Hematopoietic multipotent progenitor cell treated with erythropoietin and hydrocortisone succinate and interleukin-3 and kit ligand, for 15 days (in vitro differentiated cells): ENCODE results near the gene PLAGL2.
"Not testable (repeated sequence)": the region's sequence is repeated elsewhere in the genome, so short reads cannot be mapped to it uniquely, and the experiment has no call there.

ENCODE experiments used
- DNase-seq: peaks from one replicate; pipeline ENCODE4 v3.0.0-alpha.2; 2015; ENCODE audit warnings: low spot score

PLAGL2 gene, protein sequence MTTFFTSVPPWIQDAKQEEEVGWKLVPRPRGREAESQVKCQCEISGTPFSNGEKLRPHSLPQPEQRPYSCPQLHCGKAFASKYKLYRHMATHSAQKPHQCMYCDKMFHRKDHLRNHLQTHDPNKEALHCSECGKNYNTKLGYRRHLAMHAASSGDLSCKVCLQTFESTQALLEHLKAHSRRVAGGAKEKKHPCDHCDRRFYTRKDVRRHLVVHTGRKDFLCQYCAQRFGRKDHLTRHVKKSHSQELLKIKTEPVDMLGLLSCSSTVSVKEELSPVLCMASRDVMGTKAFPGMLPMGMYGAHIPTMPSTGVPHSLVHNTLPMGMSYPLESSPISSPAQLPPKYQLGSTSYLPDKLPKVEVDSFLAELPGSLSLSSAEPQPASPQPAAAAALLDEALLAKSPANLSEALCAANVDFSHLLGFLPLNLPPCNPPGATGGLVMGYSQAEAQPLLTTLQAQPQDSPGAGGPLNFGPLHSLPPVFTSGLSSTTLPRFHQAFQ

DNA sequence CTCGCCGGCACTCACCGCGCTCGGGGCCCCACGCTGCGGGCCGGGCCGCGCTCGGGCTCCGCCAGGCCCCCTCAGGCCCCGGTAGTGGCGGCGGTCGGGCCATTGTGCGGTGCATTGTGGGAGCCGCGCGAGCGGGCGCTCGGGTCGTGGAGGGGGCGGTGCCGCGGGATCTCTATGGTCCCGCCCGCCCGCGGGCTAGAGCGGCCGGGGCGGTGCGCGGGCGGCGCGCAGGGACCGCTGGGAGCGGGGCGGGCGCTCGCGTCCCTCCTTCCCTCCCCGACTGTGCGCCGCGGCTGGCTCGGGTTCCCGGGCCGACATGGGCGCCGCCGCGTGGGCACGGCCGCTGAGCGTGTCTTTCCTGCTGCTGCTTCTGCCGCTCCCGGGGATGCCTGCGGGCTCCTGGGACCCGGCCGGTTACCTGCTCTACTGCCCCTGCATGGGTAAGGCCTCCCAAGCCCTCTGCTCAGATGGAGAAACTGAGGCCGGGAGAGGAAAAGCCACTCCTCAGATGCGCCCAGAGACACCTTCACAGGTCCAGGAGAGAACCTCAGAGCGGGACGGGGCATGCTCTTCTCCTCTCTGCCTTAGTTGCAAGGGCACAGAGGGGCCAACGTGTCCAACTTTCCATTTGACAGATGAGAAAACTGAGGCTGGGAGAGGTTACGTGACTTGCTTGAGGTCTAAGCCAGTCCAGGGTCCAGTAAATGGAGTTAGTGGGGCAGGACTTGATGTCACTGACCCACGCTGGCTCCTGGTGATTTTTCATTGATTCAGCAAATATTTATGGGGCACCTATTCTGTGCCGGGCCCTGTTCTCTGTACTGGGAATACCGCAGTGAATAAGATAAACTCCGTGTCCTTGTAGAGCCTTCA, at the start of gene PLAGL2, which contains the start of gene POFUT1:
TSS of gene PLAGL2 (minus strand) at position 118 of the 873 bp plus-strand sequence. CDS start 5,565 bp downstream, outside the sequence.
TSS of gene POFUT1 (plus strand) at position 255 of the 873 bp plus-strand sequence. CDS start at position 317, 62 bp downstream.
- DNase-seq = peak; percentile 92

DNA sequence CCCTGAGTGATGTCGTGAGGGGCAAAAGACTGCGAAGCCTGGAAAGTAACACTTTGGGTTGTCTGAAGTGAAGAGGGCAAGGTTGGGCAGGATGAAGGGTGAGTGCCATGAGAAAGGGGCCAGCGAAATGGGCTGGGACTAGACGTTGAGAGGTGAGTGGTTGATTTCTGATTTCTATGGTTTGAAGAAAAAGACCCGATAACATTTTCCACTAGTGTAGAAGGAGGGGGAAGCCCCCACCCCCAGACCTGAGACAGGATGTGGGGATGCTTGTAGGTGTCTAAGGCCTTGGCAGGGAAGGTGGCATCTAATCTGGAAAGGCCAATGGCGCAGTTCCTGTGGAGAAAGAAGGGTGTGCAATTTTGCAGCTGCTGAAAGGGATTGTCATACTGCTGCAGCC, 44.6 kb upstream of the PLAGL2 start:
- DNase-seq = no peak

DNA sequence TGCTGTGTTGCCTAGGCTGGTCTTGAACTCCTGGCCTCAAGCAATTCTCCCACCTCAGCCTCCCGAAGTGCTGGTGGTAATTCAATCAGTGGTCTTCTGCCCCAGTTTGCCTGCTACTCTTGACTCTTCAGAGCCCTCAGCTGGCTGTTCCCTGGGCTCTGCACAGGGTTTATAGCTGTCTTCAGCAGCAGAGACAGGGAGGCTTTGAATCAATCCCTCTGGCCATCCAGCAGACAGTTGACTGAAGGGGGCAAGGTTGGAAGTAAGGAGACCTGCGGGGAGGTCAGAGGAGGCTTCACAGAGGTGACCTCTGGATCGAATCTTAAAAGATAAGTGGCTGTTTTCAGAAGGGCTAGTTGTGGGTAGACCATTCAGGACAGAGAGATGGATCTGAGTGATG, 43.9 kb upstream of the PLAGL2 start:
- no peak for DNase-seq

DNA sequence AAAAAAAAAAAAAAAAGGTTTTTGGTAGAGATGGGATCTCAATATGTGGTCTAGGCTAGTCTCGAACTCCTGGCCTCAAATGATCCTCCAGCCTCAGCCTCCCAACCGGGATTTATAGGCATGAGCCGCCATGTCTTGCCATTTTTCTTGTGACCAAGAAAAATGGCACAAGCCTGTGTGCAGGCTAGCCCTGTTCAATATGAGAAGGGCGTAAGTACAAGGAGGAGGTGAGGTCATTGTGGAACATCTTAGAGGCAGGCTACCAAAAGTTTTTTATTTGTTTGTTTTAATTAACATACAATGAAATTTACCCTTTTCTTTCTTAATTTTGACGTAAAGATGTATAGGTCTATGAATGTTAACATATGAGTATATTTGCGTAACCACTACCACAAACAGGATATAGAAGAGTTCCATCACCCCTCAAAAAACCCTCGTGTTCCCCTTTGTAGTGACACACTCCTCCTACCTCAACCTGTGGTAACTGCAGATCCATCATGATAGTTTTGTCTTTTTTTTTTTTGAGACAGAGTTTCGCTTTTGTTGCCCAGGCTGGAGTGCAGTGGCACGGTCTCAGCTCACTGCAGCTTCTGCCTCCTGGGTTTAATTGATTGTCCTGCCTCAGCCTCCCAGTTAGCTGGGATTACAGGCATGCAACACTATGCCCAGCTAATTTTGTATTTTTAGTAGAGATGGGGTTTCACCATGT, 41.6 kb upstream of the PLAGL2 start:
- no peak for DNase-seq

DNA sequence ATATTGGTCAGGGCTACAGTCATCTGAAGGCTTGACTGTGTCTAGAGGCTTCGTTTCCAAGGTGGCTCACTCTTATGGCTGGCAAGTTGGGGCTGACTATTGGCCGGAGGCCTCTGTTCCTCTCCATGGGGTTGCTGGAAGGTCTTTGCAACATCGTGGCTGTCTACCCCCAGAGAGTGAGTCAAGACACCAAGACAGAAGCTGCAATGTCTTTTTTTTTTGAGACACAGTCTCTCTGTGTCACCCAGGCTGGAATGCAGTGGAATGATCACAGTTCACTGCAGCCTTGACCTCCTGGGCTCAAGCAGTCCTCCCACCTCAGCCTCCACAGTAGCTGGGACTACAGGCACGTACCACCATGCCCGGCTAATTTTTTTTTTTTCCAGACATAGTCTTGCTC, 40.5 kb upstream of the PLAGL2 start:
- no peak for DNase-seq

DNA sequence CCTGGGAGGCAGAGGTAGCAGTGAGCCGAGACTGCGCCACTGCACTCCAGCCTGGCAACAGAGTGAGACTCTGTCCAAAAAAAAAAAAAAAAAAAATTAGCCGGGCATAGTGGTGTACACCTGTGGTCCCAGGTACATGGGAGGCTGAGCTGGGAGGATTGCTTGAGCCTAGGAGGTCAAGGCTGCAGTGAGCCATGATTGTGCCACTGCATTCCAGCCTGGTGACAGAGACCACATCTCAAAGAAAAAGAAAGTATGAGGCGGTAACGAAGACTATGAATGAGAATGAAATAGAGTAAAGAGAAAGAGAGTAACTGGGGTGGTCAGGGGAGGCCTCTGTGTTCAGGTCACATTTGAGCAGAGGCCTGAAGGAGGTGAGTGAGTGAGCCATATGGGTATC, 38.7 kb upstream of the PLAGL2 start:
- not testable (repeated sequence) for DNase-seq

DNA sequence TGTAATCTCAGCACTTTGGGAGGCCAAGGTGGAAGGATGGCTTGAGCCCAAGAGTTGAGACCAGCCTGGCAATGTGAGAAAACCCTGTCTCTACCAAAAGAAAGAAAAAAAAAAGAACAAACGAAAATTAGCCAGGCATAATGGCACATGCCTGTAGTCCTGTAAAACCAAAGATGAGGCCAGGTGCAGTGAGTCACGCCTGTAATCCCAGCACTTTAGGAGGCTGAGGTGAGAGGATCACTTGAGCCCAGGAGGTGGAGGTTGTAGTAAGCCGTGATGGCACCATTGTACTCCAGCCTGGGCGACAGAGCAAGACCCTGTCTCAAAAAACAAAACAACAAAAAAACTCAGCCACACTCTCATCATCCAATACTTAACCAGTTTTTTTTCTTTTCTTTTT, 37.4 kb upstream of the PLAGL2 start:
- DNase-seq = no peak

DNA sequence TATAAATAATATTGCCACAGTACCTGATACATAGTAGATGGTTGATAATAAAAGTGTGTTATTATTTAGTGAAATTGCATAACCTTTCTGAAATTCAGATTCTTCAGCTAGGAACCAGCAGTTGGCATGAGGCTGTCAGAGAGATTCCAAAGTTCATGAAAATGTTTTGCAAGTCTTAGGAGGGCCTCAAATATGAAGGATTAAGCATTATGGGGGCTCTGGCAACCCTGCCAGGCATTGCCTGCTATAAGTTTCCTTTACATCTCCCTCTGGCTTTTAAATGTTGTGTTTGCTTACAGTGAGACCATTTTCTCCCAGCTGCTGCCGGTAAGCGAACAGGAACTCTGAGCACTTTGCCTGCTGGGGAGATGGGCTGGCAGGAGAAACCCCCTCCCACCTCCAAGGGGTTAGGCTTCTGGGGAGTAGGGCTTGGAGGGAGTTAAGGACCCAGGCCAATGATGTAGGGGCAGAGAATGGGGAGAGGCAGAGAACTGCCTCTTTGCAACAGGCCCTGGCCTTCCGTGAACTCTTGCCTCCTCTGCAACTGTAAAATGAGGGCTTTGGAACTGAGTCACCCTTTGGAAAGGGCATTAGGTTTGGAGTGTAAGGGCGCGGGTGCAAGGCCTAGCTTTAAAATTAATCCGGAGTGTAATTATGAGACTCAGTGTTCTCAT, 36.7 kb upstream of the PLAGL2 start:
- DNase-seq = no peak

DNA sequence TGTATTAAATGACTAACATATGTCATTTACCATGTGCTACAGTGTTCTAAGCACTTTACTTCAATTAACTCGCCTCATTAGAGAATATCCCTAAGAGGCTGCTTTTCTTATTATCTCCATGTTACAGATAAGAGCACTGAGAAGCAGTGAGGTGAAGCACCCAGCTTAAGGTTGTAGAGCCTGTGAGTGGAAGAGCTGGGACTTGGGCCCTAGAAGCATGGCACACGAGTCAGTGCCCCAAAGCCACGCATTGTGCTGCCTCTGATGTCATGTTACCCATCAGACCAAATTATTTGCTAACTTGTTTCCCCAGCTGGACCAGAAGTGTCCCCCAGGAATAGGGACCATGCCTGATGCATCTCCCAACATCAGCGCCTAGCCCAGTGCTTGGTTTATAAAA, 34.3 kb upstream of the PLAGL2 start:
- DNase-seq = no peak

DNA sequence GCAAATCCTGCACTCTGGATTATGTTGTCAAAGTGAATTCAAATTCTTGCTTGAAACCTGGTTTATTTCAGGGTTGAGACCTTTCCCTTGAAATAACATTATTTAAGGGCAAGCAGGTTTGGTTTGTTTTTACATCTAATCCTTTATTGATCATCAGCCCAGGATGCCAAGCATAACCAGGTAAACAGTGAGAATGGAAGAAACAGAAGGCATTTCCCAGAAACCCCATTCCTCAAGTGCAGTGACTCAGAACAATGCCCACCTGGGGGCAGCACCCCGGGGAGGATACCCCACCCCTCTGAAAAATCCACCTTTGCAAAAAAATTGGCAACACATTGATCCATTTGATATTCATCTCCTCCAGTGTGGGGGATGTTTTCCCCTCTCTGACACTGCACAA, 32.7 kb upstream of the PLAGL2 start:
- no peak for DNase-seq

DNA sequence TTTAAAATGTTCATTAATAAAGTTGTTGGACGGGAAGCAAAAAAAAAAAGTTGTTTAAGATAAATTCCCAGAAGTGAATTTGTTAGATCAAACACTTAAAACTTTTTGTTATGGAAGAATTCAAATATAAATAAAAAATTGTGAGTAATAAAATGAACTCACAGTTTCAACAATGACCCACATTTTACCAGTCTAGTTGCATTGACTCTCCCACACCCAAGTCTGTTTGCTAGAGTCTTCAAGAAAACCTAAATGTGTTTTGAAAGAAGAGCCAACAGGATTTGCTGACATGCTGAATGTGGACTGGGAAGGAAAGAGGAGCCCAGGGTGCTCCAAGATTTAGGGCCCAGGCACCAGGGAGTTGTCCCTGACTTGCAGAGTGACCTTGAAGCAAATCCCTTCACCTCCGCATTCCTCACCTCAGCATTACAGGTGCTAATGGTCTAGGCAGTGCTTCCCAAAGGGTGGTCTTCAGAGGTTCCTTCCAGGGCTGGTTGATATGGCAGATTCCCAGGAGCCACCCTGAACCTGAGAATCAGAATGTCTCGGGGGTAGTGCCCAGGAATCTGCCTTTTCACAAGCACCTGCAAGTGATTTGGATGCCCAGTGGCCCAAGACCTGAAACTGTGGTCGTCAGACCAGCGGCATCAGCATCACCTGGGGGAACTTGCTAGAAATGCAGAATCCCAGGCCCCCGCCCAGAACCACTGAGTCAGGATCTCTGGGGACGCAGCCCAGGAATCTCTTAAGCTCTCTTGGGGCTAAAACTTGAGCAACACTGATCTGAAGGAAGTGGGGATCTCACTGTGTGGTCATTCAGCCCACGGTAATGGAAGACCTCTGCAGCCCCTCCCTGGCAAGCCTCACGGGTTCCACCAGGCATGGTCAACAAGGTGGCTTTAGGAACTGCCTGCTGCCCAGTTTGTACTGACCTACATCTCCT, 31.2 kb upstream of the PLAGL2 start:
- DNase-seq = no peak

DNA sequence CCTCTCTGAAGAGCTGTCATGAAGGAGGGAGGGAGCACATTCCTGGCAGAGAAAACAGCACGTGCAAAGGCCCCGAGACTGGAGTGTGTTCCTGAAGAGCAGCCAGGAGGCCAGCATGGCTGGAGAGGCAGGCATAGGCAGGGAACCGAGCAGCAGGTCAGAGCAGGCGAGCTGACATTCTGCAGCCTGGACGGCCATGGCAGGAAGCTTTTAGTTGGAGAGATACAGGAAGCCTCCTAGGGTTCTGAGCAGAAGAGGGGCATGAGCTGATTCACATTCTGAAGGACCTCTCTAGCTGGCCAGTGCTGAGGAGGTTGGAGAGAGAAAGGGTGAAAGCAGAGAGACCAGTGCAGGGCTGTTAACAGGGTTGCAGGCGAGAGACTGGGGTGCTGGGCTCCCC, 29.9 kb upstream of the PLAGL2 start:
- no peak for DNase-seq

DNA sequence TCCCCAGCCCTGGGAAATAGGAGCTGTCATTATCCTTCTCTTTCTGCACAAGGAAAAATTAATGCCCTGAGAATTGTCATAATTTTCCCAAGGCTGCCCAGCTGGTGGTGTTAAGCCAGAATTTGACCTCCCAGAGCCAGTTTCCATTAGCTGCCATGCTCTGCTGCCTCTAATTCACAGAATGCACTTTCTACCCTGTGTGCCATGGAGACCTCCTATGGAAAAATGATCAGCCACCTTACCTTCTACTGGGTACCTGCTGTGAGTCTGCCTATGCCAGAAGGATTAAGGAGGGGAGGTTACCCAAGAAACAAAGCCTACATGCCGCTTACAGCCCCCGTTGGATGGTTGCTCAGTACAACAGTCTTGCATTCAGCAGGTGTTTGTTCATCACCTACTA, 29.3 kb upstream of the PLAGL2 start:
- no peak for DNase-seq

DNA sequence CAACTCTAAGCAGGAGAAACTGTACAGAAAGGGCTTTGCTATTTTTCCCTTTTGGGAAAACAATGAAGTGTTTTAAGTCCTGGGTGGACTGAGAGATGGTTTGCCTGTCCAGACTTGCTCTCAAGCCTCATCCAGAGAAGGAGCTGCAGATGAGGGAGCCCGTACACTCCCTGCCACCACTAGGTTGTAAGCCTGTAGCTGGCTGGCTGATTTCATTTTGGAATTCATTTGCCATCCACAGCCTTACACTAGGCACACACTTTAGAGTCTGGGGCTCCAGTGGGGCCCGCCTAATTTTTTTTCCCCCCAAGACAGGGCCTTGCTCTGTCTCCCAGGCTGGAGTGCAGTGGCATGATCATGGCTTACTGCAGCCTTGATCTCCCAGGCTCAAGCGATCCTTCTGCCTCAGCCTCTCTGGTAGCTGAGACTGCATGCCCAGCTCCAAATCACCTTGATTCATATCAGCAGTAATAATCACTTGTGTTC, 28.5 kb upstream of the PLAGL2 start:
- DNase-seq = no peak

DNA sequence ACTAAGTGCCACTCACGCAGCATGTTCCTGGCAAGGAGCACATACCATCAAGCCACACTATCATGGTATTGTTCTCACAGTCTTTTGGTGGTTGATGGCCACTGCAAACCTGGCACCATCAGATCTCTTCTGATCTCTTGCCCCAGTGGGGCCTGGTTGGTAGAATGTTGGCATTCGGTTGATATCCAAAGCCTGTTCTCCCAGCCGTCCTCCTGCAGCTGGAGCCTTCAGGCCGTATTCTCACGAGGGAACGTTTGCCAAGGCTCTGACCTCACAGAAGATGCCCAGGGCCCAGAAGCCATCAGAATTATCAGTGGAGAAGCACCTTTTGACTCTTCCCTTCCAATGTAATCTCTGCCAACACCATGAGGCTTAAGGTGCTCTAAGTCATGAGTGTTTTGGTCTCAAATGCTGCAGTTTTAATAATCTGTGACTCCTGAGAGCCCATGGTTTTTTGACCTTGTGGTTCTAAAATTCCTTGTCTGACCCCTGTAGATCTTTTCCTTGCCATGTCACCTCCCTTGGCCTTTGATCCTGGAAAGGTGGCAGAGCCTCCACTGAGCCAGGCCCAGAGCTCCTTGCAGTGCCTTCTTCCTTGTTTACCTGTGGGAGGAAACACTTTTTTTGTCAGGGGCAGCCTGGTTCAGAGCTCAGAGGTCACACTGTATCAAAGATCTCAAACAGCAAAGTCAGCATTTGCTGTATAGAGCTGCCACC, 27.9 kb upstream of the PLAGL2 start:
- DNase-seq = no peak

DNA sequence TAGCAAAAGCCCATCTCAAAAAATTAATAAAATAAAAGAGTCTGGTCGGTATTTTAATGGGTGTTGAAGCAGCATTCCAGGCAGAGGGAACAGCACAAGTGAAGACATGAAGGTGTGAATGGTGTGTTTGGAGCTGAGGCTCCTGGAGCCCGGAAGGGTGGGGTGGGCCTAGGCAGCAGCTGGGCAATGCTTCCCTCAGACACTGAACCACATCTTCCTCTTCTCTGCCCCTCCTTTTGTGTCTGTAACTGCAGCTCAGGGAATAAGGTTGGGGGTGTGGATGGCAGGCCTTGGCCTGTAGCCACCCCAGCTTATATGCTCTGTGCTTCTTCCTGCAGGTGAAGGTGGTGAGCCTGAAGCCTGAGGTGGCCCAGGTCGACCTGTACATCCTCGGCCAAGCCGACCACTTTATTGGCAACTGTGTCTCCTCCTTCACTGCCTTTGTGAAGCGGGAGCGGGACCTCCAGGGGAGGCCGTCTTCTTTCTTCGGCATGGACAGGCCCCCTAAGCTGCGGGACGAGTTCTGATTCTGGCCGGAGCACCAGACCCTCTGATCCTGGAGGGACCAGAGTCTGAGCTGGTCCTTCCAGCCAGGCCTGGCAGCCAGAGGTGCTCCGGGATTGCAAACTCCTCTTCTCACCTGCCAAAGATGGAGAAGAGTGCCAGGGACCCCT, 26.7 kb upstream of the PLAGL2 start:
- no peak for DNase-seq

DNA sequence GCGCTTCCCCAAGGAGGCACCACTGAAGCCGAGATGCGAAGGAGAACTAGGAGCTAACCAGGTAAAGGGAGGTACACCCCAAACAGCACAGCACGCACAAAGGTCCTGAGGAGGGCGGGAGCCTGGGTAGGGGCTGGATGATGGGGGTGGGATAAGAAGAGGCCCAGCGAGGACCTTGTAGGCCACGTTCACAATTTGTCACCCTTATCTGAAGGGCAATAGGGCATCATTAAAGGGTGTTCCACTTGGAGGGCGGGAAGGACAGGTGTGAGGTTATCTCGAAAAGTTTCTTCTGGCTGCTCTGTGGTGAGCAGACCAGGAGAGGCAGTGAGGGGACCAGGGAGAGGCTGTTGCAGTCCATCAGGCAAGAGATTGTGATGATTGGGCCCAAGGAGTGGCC, 25.7 kb upstream of the PLAGL2 start:
- DNase-seq = no peak

DNA sequence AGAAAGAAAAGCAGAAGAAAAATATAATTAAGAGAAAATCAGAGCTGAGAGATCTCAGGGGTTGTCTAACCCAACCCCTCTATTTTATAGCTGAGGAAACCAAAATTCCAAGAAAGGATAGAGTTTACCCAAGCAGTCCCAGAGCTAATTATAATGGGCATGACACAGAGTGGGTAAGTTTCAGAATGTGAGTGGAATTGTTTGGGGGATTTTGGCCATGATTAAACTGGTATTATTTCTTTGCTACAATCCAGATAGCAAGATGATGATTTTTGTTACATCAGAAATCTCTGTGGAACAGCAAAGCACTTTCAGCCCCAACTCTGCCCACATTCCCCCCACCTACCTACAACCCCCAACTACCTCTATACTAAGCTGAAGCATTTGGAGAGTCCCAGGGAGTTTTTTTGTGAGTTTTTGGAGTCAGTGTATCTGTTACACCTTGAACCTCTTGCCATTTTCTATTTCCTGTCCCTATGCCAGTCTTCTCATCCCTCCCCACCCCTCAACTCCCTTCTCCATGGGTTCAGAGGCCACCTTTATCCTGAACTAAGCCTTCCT, 24.9 kb upstream of the PLAGL2 start:
- no peak for DNase-seq

DNA sequence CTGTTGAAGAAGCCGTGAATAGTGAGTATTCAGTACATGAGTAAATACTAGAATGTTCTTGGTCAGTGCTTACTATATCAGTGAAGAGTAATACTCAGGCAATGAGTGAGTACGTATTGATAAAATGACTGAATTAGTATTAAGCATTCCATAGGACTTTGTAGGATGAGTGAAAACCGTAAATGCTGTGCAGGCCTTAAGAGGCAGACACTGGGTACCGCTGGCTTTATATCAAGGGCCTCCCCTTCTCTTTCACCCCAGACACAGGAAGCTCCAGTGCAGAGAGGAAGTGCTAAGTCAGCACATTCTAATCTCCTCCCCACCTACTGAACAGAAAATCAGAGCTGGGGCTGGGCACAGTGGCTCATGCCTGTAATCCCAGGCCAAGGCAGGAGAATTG, 24.3 kb upstream of the PLAGL2 start:
- no peak for DNase-seq
